Measurements from ENCODE around the gene BCDIN3D.
A peak's percentile ranks its signal among the peaks of the same experiment; 100 is the strongest.

Gene BCDIN3D

DNA sequence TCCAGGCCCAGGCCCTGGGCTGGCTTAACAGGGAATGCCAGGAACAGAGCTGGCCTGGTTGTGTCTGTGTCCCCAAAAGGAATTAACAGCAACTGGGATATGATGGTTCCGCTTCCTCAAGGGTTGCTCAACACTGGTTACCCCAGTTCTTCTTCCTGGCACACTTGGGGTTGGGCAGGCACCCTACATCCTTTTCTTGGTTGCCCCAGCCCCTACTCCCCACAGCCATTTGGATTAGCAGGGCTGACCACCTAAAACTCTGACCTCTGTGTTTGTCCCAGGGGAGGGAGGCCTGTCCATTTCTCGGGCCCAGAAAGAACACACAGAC is 45.5 kb downstream of the BCDIN3D start:
- no peak for DNase-seq (ENCODE audit: low spot score)

DNA sequence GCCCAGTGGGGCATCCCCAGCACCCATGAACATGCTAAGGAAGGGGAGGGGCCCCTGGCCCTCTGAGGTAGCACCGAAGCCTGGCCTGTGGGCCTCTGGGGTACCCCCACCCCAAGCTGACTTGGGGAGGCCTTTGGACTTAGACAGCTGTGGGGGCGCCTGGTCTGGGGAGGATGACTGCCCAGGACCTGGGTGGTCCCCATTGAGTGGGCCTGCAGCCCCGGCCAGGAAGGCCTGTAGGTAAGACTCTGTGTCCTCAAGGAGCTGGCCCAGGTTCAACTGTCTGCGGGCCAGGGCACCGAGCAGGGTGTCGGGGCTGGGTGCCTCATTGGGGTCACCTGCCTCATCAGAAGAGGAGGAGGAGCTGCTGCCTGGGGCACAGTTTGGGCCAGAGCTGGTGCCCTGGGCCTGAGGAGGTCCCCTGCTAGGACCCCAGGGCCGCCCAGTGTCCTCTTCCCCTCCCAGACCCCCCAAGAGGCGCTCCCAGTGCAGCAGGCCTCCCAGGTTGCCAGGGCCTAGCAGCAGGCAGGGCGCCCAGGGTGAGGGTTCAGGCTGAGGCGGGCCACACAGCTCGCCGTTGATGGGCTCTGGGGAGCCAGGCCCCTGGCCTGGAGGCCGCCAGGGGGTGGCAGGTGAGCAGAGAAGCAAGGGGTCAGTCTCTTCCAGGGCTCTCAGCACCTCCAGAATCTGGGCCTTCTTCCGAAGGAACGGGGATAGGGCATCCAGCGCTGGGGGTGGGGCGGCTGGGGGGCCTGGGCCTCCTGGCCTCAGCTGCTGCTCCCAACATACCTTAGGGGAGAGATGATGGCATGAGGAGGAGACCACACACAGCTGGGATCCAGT is 46.1 kb downstream of the BCDIN3D start:
- DNase-seq (ENCODE audit: low spot score) = peak; percentile 39

DNA sequence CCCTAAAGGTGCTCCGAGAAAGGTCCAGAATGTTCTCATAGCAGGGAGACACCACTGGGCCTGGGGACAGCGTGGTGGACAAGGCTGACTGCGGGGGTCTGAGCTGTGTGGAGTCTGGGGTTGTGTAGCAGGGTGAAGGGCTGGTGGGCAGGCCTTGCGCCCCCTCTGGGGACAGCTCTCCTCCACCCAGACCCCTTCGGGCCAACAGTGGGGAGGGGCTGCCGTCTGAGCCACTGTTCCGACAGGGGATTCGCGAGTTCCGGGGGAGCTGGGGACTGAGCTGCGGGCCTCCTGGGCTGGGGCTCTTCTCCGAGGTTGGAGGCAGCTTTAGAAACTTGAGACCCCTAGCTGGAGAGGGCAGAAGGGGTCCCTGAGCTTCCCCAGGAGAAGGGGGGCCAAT is 46.8 kb downstream of the BCDIN3D start:
- no peak for DNase-seq (ENCODE audit: low spot score)

DNA sequence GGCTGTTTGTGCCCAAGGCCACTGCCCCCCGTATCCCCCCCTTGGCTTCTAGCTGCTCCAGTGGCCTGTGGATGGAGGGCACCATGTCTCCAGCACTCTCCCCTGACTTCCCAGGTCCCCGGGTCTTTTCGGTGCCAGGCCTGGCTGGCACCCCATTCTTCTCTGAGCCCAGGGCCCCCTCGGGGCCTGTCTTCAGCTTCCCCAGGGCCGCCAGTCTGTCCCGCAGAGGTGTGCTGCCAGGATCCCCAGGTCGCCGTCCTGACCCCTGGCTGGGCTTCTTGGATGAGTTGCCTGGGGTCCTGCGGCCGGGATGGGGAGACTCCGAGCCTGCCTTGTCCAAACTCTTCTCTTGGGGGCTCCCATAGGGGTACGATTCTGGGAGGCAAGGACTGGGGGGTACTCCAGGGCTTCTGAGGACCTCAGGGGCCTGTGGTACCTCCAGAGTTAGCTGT is 47.2 kb downstream of the BCDIN3D start:
- peak; percentile 25 for DNase-seq (ENCODE audit: low spot score)

DNA sequence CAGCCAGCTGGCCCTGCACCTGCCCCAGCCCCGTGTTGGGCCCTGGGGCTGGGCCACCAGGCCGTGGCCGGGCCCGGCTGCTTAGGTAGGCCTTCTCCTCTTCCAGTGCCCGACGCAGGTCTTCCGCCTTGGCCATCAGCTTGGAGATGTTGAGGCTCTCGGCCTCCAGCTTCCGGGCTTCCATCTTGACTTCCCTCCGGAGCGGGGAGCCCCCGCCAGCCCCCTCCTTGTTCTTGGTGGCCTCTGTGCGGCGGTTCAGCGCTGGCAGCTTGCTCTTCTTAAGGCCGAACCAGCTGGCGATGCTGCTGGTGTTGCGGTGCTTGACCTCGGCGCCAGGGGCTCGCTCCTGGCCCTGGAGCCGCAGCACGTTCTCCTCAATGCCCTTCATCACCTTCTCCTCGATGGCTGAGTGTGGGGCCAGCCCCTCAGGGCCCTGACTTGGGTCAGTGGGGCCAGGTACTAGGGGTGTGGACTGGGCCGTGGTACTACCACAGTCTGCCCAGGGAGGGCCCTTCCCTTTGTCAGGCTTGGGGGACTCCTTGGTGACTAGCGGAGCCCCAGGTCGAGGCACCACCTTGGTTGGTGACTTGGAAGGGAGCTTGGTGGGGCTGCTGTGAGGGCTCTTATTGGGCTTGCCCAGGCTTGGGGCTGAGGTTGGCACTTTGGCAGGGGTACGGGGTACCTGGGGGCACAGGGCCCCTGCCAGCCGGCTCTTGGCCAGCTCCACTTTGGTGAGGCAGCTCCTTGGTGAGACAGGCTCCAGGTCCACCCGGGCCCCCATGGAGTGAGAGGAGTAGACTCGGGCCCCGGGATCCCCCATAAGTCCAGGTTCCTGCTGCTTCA is 47.9 kb downstream of the BCDIN3D start:
- DNase-seq (ENCODE audit: low spot score) = peak; percentile 38

DNA sequence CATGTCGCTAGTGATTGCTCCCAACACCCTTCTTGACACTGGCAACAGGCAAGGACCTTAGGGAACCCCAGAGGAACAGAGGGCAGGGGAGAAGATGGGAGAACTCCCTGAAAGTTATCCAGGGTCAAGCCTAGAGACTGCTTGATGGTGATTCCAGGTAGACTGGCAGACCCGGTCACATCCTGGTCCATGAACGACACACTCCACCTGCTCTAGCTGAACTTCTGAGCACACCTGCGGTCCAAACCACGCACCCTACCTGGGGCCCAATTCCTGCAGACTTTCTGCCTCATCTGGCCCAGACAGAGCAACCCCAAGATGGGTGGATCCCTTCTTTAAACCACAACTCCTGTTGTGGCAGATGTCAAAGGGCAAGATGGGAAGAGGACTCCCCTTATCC is 48.9 kb downstream of the BCDIN3D start:
- DNase-seq (ENCODE audit: low spot score) = no peak

DNA sequence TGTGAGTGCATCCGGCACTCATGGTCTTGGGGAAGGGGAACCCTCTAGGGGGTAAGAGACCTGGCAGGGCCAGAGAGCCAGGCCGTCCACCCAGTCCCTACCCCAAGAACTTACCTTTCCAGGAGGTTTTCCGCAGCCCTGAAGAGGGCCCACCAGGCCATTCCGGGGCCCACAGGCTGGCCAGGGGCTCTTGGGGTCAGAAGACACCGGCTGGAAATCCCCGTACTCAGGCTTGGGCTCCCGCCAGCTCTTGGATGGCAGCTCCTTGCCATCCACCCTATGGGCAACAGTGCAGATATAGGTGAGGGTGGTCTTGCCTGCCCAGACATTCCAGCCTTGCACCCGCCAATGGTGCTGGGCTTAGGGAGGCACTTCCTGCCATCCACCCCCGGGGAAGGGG is 49.3 kb downstream of the BCDIN3D start:
- peak; percentile 23 for DNase-seq (ENCODE audit: low spot score)

DNA sequence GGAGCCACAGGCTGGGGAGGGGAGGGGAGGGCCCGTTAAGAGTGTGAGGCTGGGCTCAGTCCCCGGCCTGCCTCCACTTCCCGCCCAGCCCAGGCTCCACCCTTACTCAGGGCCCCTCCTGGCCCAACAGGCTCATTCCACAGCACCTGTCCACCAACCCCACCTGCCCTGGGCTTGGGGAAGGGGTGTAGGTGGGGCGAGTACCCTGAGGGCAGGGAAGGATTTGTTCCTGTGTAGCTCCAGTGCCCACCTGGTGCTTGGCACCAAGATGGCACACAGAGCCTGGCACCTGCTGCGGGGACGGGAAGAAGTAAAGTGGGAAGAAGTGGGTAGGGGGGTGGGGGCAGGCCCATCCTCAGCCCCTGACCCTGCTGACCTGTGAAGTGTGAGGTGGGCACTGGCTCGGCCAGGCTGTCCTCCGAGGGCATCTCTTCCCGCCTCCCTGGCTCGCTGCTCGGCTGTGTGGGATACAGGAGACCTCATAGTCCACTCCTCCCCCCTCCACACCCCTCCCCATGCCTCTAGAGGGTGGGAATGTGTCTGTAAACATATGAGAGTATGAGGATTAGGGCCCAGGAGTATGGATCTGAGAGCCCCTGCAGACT is 49.8 kb downstream of the BCDIN3D start:
- peak; percentile 23 for DNase-seq (ENCODE audit: low spot score)

DNA sequence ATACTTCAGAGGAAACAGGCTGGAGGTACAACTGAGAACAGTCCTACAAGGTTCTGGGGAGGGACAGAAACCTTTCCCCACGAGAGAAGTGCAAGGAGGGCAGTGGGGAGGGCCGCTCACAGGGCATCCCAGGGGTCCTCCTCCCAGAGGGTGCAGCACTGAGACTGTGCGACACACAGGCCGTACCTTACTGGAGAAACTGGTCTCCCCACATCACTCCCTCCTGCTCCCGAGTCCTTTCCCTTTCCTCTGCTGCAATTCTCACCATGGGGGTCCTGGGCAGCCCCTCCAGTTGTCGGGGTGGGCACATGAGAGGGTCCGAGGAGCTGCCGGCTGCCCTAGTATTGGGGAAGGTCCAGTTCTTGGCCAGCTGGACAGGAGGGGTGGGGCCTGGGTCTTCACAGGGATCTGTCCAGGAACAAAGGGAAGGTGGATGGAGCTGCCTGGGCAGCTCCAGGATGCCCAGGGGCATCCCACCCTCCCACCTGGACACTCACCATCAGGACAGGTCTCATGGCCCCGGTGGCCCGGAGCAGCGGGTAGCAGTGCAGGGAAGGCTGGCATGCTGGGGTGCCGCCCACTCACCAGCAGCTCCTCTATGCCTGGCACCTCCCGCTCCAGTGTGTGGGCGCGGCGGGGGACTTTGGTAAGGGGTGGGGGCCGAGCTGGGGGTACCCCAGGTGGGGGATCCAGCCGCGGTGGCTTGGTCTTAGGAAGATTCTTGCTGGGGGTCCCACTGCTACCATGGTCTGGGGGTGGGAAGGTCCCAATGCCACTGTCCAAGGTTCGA is 50.5 kb downstream of the BCDIN3D start:
- peak; percentile 34 for DNase-seq (ENCODE audit: low spot score)

DNA sequence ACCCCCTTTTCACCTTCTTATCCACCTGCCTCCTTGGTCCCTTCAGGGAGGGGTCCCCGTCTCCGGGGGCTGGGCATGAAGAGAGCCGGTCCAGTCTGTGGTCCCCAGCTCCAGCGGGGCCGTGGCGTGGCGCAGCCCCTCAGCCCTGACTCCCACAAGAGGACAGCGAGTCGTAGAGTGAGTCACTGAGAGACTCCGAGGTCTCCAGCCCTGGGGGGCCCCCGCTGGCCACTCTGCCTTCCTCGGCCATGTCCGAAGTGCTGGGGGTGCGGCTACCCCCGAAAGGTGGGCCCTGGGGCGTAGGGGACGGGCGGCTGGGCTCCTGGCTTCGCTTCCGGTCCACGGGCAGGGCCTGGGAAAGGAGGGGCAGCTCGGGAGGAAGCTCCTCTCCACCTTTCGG is 51.2 kb downstream of the BCDIN3D start:
- DNase-seq (ENCODE audit: low spot score) = peak; percentile 24

DNA sequence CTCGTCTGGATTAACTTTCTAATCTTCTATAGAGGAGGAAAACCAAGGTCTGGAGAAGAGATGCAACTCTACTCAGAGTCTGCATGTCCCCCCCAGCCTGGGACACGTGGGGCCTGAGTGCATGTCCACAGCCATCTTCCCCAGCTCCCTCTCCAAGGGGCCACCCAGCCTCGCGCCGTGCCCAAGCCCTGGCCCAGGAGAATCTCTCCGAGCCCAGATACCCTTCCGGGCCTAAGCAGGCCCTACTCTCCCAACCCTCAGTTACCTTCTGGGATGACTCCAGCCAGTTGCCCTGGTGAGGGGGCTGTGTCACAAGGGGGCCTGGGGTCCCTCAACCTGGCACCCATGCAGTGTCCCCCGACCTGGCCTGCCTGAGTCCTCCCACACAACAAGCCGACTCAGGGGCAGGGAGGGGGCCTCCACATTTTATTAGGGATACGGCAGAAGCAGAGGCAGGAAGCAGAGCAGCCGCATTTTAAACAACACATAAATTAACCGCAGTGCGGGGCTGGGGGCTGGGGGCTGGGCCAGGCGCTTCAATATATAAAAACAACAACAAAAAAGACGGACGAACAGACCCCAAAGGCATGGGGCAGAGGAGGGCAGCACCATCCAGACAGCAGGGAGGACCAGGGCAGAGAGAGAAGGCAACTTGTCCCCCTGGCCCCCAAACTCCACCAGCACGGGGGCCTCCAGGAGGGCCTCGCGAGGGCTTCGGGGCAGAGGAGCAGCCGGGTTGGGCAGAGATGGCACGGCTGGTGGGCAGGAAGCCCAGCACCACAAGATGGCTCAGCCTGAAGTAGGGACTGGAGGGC is 52.0 kb downstream of the BCDIN3D start:
- DNase-seq (ENCODE audit: low spot score) = no peak

DNA sequence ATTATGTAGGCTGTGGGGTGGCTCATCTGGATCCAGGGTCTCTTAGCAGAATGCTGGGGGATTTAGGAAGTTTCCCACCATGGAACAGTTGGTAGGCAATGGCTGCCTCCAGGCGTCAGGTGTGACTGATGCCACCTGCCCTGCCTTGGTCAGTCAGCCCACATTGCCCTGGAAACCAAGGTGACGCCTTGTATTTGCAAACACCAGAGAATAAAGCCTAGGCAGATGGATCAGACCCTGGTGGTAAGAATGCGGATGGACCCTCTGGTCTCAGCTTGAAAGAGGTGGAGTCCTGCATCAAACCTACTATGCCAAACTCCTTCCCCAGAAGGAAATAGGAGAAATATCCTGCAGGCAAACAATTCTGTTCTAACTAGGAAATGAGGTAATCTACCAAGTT is 52.9 kb downstream of the BCDIN3D start:
- DNase-seq (ENCODE audit: low spot score) = no peak

DNA sequence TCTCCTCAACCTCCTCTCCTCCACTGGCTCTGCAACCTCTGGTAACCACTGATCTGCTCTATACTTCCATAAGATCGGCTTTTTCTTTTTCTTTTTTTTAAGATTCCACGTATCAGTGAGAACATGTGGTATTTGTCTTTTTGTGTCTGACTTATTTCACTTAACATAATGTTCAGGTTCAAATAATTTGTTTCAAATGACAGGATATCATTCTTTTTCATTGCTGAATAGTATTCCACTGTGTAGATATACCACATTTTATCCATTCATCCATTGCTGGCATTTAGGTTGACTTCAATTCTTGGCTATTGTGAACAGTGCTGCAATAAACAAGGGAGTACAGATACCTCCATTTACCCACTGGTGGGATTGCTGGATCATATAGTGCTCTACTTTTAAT is 55.2 kb downstream of the BCDIN3D start:
- DNase-seq (ENCODE audit: low spot score) = no peak
